Suprapubic skin (tissue), 3 donors: ENCODE data around the gene ETV6.

ENCODE experiments used
- EP300 ChIP-seq: sonication (generic); formaldehyde crosslinking; IDR thresholded peaks from one replicate; pipeline ENCODE4 v1.6.1; 2017; ENCODE audit warnings: antibody characterized with exemption
- POLR2A ChIP-seq, 2 donors: fragments of 450-650 bp; IDR thresholded peaks; one replicate each; pipeline ENCODE4 v1.6.1; 2017; ENCODE audit warnings: antibody characterized with exemption in 2 of 2, mild to moderate bottlenecking in 2 of 2, moderate library complexity in 2 of 2
- TF ChIP-seq, protein P1 (sequence below), 2 donors: fragments of 200-600 bp in 1 of 2; fragments of 450-650 bp in 1 of 2; sonication (generic) in 1 of 2; IDR thresholded peaks; one replicate each; pipeline ENCODE4 v1.5.1; 2016 to 2019; ENCODE audit warnings: antibody characterized with exemption in 2 of 2, mild to moderate bottlenecking in 1 of 2, moderate library complexity in 1 of 2

DNA sequence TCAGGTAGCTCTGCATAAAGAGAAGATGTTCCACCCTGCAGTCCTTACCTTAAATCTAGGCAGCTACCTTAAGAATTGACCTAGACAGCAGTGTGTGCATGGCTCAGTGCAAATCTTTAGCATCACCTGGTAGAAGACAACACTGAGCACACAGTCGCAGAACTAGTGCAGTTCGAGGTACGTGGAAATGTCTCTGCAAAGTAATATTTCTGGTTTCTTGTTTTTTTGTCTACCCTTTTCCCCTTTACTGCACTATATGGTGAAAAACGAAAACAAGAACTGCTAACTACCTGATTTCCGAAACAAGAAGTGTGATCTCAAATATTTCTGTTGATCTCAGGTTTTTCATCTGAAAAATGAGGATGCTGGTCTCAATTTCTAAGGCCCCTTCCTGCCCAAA lies 82.5 kb downstream of the ETV6 start:
- TF ChIP-seq EP300 (no peak), POLR2A (IDR thresholded peaks at IDR 0.05) (no peak)
- TF ChIP-seq, protein P1, sequence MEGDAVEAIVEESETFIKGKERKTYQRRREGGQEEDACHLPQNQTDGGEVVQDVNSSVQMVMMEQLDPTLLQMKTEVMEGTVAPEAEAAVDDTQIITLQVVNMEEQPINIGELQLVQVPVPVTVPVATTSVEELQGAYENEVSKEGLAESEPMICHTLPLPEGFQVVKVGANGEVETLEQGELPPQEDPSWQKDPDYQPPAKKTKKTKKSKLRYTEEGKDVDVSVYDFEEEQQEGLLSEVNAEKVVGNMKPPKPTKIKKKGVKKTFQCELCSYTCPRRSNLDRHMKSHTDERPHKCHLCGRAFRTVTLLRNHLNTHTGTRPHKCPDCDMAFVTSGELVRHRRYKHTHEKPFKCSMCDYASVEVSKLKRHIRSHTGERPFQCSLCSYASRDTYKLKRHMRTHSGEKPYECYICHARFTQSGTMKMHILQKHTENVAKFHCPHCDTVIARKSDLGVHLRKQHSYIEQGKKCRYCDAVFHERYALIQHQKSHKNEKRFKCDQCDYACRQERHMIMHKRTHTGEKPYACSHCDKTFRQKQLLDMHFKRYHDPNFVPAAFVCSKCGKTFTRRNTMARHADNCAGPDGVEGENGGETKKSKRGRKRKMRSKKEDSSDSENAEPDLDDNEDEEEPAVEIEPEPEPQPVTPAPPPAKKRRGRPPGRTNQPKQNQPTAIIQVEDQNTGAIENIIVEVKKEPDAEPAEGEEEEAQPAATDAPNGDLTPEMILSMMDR (IDR thresholded peaks at IDR 0.05), result no peak
